GM23338 (cell line): ENCODE results near the gene BTN2A1. TPM values are rescaled to one million over a fixed set of nuclear protein-coding genes. Genes with fewer than 3 reads are reported as not detected.
"Not testable (repeated sequence)": the region's sequence is repeated elsewhere in the genome, so short reads cannot be mapped to it uniquely, and the experiment has no call there.

Source experiments
- ATAC-seq: fragments of 200-7000 bp; cut with Tn5 transposase; 3 replicates; pipeline ENCODE4 v1.9.1; 2020
- DNase-seq: peaks from one replicate; pipeline ENCODE4 v3.0.0-alpha.2; 2015; ENCODE audit warnings: low spot score
- H2AFZ ChIP-seq: fragments of 200-600 bp; sonication (generic); 2 replicates; pipeline ENCODE4 v1.8.0; 2016; ENCODE audit warnings: antibody characterized with exemption, mild to moderate bottlenecking, moderate library complexity
- H3F3A ChIP-seq: fragments of 200-600 bp; sonication (generic); replicated peaks from 2 replicates; pipeline ENCODE4 v1.8.0; 2017; ENCODE audit warnings: antibody characterized with exemption, mixed run types, low read depth
- H3K27ac ChIP-seq: fragments of 200-600 bp; sonication (generic); 2 replicates; pipeline ENCODE4 v1.6.1; 2016; ENCODE audit warnings: low read depth
- H3K27me3 ChIP-seq: fragments of 200-600 bp; sonication (generic); 2 replicates; pipeline ENCODE4 v1.8.0; 2016; ENCODE audit warnings: mild to moderate bottlenecking, mixed run types, moderate library complexity; ENCODE audit not compliant: insufficient read depth
- H3K36me3 ChIP-seq: fragments of 200-600 bp; sonication (generic); 2 replicates; pipeline ENCODE4 v1.8.0; 2016; ENCODE audit warnings: mild to moderate bottlenecking; ENCODE audit not compliant: insufficient read depth
- H3K4me1 ChIP-seq: fragments of 200-600 bp; sonication (generic); 2 replicates; pipeline ENCODE4 v1.8.0; 2016; ENCODE audit warnings: mild to moderate bottlenecking, moderate library complexity; ENCODE audit not compliant: insufficient read depth
- H3K4me2 ChIP-seq: fragments of 200-600 bp; sonication (generic); 2 replicates; pipeline ENCODE4 v1.7.1; 2017; ENCODE audit warnings: mixed run types
- H3K4me3 ChIP-seq: fragments of 200-600 bp; sonication (generic); 2 replicates; pipeline ENCODE4 v1.6.1; 2016; ENCODE audit warnings: mixed run types
- H3K79me2 ChIP-seq: fragments of 200-600 bp; sonication (generic); replicated peaks from 2 replicates; pipeline ENCODE4 v1.8.0; 2017; ENCODE audit warnings: mild to moderate bottlenecking; ENCODE audit not compliant: insufficient read depth
- H3K9me2 ChIP-seq: fragments of 200-600 bp; sonication (generic); 2 replicates; pipeline ENCODE4 v1.8.0; 2017; ENCODE audit not compliant: insufficient read depth
- H4K20me1 ChIP-seq: fragments of 200-600 bp; sonication (generic); replicated peaks from 2 replicates; pipeline ENCODE4 v1.8.0; 2017; ENCODE audit warnings: mild to moderate bottlenecking; ENCODE audit not compliant: insufficient read depth
- H3K27ac Mint-ChIP-seq: 2 replicates; pipeline ENCODE4 v1.8.0; 2020; ENCODE audit warnings: inconsistent platforms, mild to moderate bottlenecking, moderate library complexity, mixed read lengths
- H3K27me3 Mint-ChIP-seq: 3 replicates; pipeline ENCODE4 v1.8.0; 2022; ENCODE audit warnings: low read depth, mild to moderate bottlenecking, moderate library complexity, mixed read lengths, inconsistent platforms; ENCODE audit not compliant: insufficient read depth, poor library complexity
- H3K36me3 Mint-ChIP-seq: 3 replicates; pipeline ENCODE4 v1.8.0; 2021; ENCODE audit warnings: low read depth, mild to moderate bottlenecking, inconsistent platforms, moderate library complexity, mixed read lengths
- H3K4me1 Mint-ChIP-seq: 3 replicates; pipeline ENCODE4 v1.8.0; 2020; ENCODE audit warnings: mild to moderate bottlenecking, inconsistent platforms, mixed read lengths
- H3K4me3 Mint-ChIP-seq: 3 replicates; pipeline ENCODE4 v1.8.0; 2021; ENCODE audit warnings: moderate library complexity, mild to moderate bottlenecking, inconsistent platforms, mixed read lengths
- H3K9me3 Mint-ChIP-seq: 3 replicates; pipeline ENCODE4 v1.8.0; 2020; ENCODE audit warnings: moderate library complexity, mild to moderate bottlenecking, inconsistent platforms, mixed read lengths
- CREB1 ChIP-seq: fragments of 250-450 bp; sonication (Bioruptor Pico); IDR thresholded peaks from 2 replicates; pipeline ENCODE4 v1.5.0; 2020; ENCODE audit warnings: low read depth, mild to moderate bottlenecking, moderate library complexity
- CTCF ChIP-seq, 2 experiments: fragments of 200-600 bp in 1 of 2; sonication (generic) in 1 of 2; conservative IDR thresholded peaks; 2 replicates each; pipeline versions ENCODE4 v1.5.1 to v1.6.1; 2016 to 2017; ENCODE audit warnings: antibody characterized with exemption in 2 of 2, low read depth in 2 of 2, mild to moderate bottlenecking in 2 of 2, moderate library complexity in 1 of 2
- POLR2AphosphoS5 ChIP-seq: IDR thresholded peaks from 2 replicates; pipeline ENCODE4 v1.6.1; 2016; ENCODE audit warnings: antibody characterized with exemption, low read depth
- STAT1 ChIP-seq: IDR thresholded peaks from one replicate; pipeline ENCODE4 v1.6.1; 2016; ENCODE audit warnings: antibody characterized with exemption; ENCODE audit not compliant: unreplicated experiment
- ZNF331 ChIP-seq: fragments of 250-450 bp; sonication (Bioruptor Pico); IDR thresholded peaks from 2 replicates; pipeline ENCODE4 v1.5.0; 2020; ENCODE audit warnings: low read depth, mild to moderate bottlenecking, moderate library complexity
- polyA plus RNA-seq: library from polyadenylated mRNA; unstranded; fragments of >200 nt; fragmentation: Nextera tagmentation; extraction: Ambion mirVana; gene quantifications from 2 replicates; pipeline ENCODE4 v1.2.1, GENCODE V29; 2016
- total RNA-seq: library from RNA; depleted of rRNA; stranded (reverse); fragments of >200 nt; shearing (Covaris generic); gene quantifications from 2 replicates; pipeline ENCODE4 v1.2.3, GENCODE V29; 2014

Gene BTN2A1
- total and polyA plus RNA-seq, 2 experiments from 2014 or later, result 6.3 to 7.0 TPM

DNA sequence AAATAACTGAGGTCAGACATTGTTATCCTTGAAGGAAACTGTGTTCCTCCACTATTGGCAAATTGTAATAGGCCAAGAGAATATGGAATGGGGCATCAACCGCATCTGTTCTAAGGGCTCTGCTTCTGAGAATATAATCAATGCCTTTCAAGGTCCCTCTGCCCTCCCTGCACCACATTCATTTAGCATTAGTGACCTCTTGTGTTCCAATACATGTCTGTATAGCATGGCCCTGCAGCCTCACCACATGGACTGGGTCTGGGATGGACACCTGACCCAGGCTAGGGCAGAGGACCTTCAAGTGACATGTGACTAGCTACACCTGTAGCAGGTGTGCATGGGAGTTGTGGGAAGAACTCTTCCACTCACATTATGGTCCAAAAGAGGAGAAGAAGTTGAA, 41.5 kb upstream of the BTN2A1 start:
- H3K27ac ChIP-seq, result no peak overlapping the region
- no peak overlapping the region for H3K4me2 ChIP-seq
- no peak overlapping the region; the same call in 2 of the 3 replicates for H3K4me3 Mint-ChIP-seq
- H3K9me2 ChIP-seq, result 0 out of 2 replicates have a peak, but pooled peaks cover 3% of the 10 kb centered on the region
- H3F3A ChIP-seq, result 0 out of 2 replicates have a peak, but pooled peaks cover 4% of the 10 kb centered on the region
- H3K27me3 ChIP-seq, result no peaks in the 10 kb centered on the region
- no peaks in the 10 kb centered on the region; the same call in 2 of the 3 replicates for H3K4me1 Mint-ChIP-seq
- no peaks in the 10 kb centered on the region; the same call in 1 of the 2 replicates for H3K4me1 ChIP-seq
- TF ChIP-seq POLR2AphosphoS5, result no peak
- TF ChIP-seq ZNF331 (CRISPR knock-in tag), result no peak
- TF ChIP-seq STAT1, result no peak
- TF ChIP-seq CREB1 (CRISPR knock-in tag), result no peak
- 0 out of 4 replicates have a peak, but pooled peaks of 1 of the 2 experiments have one; percentile 8 for TF ChIP-seq CTCF (conservative IDR thresholded peaks at IDR 0.05; ENCODE audit: low read depth in 2 of 2)
- ATAC-seq (no peak), DNase-seq (no peak)
- H3K9me3 Mint-ChIP-seq, result peaks cover 23% of the 10 kb centered on the region
- no peaks in the 10 kb centered on the region for H3K27me3 Mint-ChIP-seq
- H3K27ac Mint-ChIP-seq, result no peak overlapping the region
- H3K36me3 ChIP-seq, result no peaks in the 10 kb centered on the region
- no peak overlapping the region for H3K4me3 ChIP-seq
- H3K36me3 Mint-ChIP-seq, result peaks cover 10% of the 10 kb centered on the region; the same call in 2 of the 3 replicates
- H3K79me2 ChIP-seq, result no peaks in the 10 kb centered on the region
- no peaks in the 10 kb centered on the region for H4K20me1 ChIP-seq
- H2AFZ ChIP-seq, result no peak overlapping the region

GRCh38 chr6:26418077-26418476, 39.7 kb upstream of the BTN2A1 start:
- not testable (repeated sequence) for H3K36me3 Mint-ChIP-seq, H3K4me3 Mint-ChIP-seq, H3K36me3 ChIP-seq, H3K9me2 ChIP-seq, H4K20me1 ChIP-seq, H3F3A ChIP-seq, H3K4me3 ChIP-seq, DNase-seq, H3K4me1 ChIP-seq, H3K27me3 ChIP-seq, H3K27me3 Mint-ChIP-seq, H3K4me1 Mint-ChIP-seq, H2AFZ ChIP-seq, ATAC-seq, H3K4me2 ChIP-seq, H3K27ac Mint-ChIP-seq, H3K79me2 ChIP-seq, H3K27ac ChIP-seq
- peaks cover 23% of the 10 kb centered on the region for H3K9me3 Mint-ChIP-seq

- not testable (repeated sequence) for H3K36me3 Mint-ChIP-seq, ATAC-seq
Measured at GRCh38 chr6:26418795-26419194, 39.0 kb upstream of the BTN2A1 start.

More at GRCh38 chr6:26418795-26419194, 39.0 kb upstream of the BTN2A1 start:
- H2AFZ ChIP-seq, H3K27me3 Mint-ChIP-seq, H3K4me1 ChIP-seq, H3K4me3 Mint-ChIP-seq, DNase-seq, H3K27me3 ChIP-seq, H3K36me3 ChIP-seq, H3K27ac Mint-ChIP-seq, H3K27ac ChIP-seq, H3K4me3 ChIP-seq, H4K20me1 ChIP-seq, H3K4me1 Mint-ChIP-seq, H3K79me2 ChIP-seq, H3K4me2 ChIP-seq, H3F3A ChIP-seq, H3K9me2 ChIP-seq: not testable (repeated sequence)
- H3K9me3 Mint-ChIP-seq, result peaks cover 23% of the 10 kb centered on the region
